Measurements from ENCODE around the gene LCMT2.
A peak's percentile ranks its signal among the peaks of the same experiment; 100 is the strongest.

- TF ChIP-seq, protein P1, sequence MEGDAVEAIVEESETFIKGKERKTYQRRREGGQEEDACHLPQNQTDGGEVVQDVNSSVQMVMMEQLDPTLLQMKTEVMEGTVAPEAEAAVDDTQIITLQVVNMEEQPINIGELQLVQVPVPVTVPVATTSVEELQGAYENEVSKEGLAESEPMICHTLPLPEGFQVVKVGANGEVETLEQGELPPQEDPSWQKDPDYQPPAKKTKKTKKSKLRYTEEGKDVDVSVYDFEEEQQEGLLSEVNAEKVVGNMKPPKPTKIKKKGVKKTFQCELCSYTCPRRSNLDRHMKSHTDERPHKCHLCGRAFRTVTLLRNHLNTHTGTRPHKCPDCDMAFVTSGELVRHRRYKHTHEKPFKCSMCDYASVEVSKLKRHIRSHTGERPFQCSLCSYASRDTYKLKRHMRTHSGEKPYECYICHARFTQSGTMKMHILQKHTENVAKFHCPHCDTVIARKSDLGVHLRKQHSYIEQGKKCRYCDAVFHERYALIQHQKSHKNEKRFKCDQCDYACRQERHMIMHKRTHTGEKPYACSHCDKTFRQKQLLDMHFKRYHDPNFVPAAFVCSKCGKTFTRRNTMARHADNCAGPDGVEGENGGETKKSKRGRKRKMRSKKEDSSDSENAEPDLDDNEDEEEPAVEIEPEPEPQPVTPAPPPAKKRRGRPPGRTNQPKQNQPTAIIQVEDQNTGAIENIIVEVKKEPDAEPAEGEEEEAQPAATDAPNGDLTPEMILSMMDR (IDR thresholded peaks at IDR 0.05): peak in 3 of 4 experiments; percentile 31 to 60 (median 37)
- no peak for TF ChIP-seq POLR2A (IDR thresholded peaks at IDR 0.05)
- no peak for TF ChIP-seq EP300 (IDR thresholded peaks at IDR 0.05)
- TF ChIP-seq POLR2AphosphoS5 (IDR thresholded peaks at IDR 0.05): no peak
These were observed 45.8 kb upstream of the LCMT2 start for GRCh38 chr15:43376017-43376705.
